NCI-H748 (cell line): Measurements from ENCODE around the gene IL17B.

ENCODE experiments used
- DNase-seq: peaks from one replicate; lab custom pipeline; 2025; ENCODE audit not compliant: unreplicated experiment; lab: John Stamatoyannopoulos, UW

The IL17B gene

GRCh38 chr5:149379177-149379761 lies at the start of gene IL17B:
Gene IL17B, minus strand, starts transcription at chr5:149379292. Its CDS starts 67 bp downstream, at chr5:149379225.
- no peak for DNase-seq

DNA sequence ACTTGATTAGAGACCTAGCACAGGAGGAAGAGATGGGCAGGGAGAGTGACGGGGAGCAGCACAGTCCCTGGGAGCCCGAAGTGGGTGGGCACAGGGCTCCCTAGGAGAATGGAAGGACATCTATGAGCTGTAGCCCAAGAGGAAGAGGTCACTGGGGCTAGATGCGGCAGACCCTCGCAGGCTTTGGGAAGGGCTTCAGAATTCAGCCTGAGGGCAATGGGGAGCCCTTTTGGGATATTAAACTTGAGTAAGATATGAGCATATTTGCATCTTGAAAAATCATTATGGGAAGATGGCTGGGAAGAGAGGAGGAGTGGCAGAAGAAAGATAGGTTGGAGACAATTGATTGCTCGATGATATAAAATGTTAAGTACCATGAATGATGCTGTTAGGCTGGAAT lies 48.9 kb upstream of the IL17B start:
- DNase-seq, result no peak

- DNase-seq, result no peak
Observed at GRCh38 chr5:149427374-149427773, 48.3 kb upstream of the IL17B start.

DNA sequence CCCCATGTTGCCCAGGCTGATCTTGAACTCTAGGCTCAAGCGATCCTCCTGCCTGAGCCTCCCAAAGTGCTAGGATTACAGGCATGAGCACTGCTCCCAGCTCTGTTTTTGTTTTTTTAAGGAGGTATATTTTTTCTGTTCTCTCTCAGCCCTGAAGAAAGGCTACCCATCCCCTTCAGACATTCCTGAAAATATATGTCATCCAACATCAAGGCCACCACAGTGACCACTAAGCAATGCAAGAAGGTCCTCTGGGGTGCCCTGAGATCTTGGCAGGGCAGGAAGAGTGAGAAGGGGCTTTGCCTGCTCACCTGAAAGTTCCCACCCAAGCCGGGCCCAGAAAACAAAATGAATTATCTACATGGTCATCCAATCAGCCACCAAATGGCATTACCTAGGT lies 47.8 kb upstream of the IL17B start:
- no peak for DNase-seq

GRCh38 chr5:149425729-149426128 lies 46.6 kb upstream of the IL17B start:
- DNase-seq, result no peak

DNA sequence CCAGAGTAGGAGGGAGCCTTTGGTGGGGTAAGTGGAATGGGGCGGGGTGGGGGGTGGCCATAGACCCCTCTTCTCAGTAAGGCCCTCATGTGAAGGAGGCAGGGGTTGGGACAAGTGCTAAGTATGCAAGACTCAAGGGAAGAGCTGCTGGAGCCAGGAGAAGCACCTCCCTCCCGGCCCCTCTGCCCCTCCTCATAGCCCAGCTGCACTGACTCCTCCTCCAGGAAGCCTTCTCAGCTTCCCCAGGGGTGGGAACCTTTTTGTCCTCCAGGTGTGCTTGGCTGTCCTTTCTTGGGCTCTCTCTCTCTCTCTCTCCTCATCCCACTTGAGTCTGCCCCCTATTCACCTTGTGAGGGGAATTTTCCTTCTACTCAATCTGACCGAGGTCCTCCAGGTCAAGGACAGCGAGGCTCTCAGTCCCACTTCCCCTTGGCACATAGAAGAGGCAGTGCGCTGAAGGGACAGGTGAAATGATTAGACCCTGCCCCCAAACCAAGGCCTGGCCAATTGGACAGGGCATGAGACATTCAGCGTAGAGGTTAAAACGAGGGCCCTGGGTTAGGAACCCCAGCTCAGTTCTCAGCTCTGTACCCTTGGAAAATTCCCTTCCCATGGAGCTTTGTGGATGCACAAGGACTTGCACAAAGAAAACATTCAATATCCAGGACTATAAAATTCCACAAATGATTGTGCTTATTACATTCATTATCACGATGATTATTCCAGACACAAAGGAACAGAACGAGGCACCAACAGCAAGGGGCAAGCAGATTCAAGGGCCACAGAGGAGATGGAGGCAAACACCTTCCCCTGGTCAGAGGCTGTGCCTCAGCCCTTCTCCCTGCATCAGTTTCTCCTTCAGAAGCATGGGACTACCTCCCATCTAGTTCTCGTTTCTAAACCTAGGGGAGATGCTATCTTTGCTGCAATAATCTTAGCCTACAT lies 45.6 kb upstream of the IL17B start:
- DNase-seq, result no peak

GRCh38 chr5:149423794-149424268 lies 44.7 kb upstream of the IL17B start:
- no peak for DNase-seq

GRCh38 chr5:149423049-149423793 lies 44.1 kb upstream of the IL17B start:
- DNase-seq, result no peak

DNA sequence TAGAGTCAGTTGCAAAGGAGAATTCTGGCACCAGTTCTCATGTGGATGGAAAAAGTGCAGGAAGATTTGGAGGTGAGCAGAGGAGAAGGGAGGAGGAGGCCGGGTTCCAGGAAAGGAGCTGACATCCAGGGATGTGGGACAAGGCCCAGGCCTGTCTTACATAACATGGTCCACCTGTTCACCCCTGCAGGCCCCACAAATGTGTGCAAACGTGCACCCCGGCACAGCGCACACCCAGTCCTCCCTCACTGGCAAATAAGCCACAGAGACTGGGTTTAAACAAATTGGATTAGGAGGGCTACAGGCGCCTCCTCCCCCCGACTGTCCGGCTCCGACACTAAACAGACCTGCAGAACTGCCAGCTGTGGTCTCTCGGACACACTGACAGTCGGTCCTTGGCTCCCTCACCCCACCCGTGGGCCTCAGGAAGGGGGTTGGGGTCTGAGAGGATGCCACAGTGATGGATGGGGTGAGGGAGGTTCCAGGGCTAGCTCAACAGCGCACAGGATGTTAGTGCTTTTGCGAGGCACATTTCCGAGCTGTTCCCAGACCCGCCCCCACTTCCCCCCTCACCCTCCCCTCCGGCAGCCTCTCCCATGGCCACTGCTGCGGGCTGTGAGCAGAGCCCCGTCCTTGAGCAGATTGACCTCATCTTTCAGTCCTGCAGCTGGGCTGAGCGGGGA lies 43.4 kb upstream of the IL17B start:
- DNase-seq, result no peak

- no peak for DNase-seq
Observed at GRCh38 chr5:149421834-149422233, 42.7 kb upstream of the IL17B start.

DNA sequence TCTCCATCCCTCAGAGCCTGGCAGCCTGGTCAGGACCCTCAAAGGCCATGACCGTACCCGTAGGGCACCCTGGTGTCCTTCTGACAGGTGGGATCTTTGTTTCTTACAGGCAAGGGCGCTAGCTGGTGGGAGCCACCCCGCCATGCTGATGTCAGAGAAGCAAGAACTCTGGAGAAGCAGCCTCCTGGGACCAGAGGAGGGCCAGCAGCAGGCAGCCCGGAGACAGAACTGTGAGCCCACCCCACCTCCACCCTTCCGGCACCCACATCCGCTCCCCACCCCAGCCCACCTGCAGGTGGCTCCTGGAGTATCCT lies 42.2 kb upstream of the IL17B start:
- DNase-seq, result no peak

GRCh38 chr5:149420545-149421371 lies 41.7 kb upstream of the IL17B start:
- DNase-seq, result no peak

- DNase-seq, result no peak
Observed at GRCh38 chr5:149419859-149420544, 40.9 kb upstream of the IL17B start.

GRCh38 chr5:149419532-149419858 lies 40.4 kb upstream of the IL17B start:
- DNase-seq, result no peak

DNA sequence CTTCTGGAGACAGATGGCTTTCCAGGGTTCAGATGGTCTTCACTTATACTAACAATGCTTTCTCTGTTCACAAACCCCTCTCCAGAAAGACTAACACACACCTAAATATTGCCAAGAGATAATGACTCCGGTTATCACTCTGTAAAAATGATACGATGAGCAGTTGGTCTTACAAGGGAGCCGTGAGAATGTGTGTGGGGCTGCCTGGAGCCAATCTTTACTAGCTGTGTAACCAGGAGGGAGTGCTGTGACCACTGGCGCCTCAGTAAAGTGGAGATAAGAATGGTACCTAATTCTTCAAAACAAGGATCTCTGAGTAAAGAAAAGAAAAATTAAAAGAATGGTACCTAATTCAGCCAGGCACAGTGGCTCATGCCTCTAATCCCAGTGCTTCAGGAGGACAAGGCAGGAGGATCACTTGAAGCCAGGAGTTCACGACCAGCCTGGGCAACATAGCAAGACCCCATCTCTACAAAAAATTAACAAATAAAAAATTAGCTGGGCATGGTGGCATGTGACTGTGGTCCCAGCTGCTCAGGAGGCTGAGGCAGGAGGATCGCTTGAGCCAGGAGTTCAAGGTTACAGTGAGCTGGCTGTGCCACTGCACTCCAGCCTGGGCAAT lies 39.9 kb upstream of the IL17B start:
- DNase-seq, result no peak

- no peak for DNase-seq
Observed at GRCh38 chr5:149417711-149418368, 38.7 kb upstream of the IL17B start.

- DNase-seq, result no peak
Observed at GRCh38 chr5:149416987-149417710, 38.1 kb upstream of the IL17B start.
